HepG2 (cell line): ENCODE measurements around the gene CDH23.

ENCODE experiments used
- ARID2 ChIP-seq: sonication (generic); formaldehyde crosslinking; IDR thresholded peaks from 2 replicates; pipeline ENCODE4 v1.8.1; 2022; ENCODE audit warnings: mild to moderate bottlenecking, missing genetic modification reagents, borderline replicate concordance
- CREM ChIP-seq, 2 experiments: sonication (generic) in 1 of 2; formaldehyde crosslinking in 1 of 2; IDR thresholded peaks; 2 replicates each; pipeline versions ENCODE4 v1.4.0 to v1.6.1; 2016 to 2020; ENCODE audit warnings: antibody characterized with exemption in 1 of 2, mild to moderate bottlenecking in 1 of 2, missing genetic modification reagents in 1 of 2
- MAFF ChIP-seq: IDR thresholded peaks from 2 replicates; pipeline ENCODE4 v1.6.1; 2011; ENCODE audit warnings: low read depth, low read length, improper control_type of control experiment
- RBAK ChIP-seq: sonication (generic); formaldehyde crosslinking; IDR thresholded peaks from 2 replicates; pipeline ENCODE4 v1.5.1; 2020; ENCODE audit warnings: mild to moderate bottlenecking, missing genetic modification reagents
- ZFP36L1 ChIP-seq: sonication (generic); formaldehyde crosslinking; IDR thresholded peaks from 2 replicates; pipeline ENCODE4 v1.8.0; 2022; ENCODE audit warnings: mild to moderate bottlenecking, missing genetic modification reagents, moderate library complexity
- ZFP41 ChIP-seq: sonication (generic); formaldehyde crosslinking; IDR thresholded peaks from 2 replicates; pipeline ENCODE4 v1.4.0; 2020; ENCODE audit warnings: mild to moderate bottlenecking, missing genetic modification reagents, borderline replicate concordance
- ZNF570 ChIP-seq: sonication (generic); formaldehyde crosslinking; IDR thresholded peaks from 2 replicates; pipeline ENCODE4 v1.4.0; 2020; ENCODE audit warnings: mild to moderate bottlenecking, missing genetic modification reagents, borderline replicate concordance

DNA sequence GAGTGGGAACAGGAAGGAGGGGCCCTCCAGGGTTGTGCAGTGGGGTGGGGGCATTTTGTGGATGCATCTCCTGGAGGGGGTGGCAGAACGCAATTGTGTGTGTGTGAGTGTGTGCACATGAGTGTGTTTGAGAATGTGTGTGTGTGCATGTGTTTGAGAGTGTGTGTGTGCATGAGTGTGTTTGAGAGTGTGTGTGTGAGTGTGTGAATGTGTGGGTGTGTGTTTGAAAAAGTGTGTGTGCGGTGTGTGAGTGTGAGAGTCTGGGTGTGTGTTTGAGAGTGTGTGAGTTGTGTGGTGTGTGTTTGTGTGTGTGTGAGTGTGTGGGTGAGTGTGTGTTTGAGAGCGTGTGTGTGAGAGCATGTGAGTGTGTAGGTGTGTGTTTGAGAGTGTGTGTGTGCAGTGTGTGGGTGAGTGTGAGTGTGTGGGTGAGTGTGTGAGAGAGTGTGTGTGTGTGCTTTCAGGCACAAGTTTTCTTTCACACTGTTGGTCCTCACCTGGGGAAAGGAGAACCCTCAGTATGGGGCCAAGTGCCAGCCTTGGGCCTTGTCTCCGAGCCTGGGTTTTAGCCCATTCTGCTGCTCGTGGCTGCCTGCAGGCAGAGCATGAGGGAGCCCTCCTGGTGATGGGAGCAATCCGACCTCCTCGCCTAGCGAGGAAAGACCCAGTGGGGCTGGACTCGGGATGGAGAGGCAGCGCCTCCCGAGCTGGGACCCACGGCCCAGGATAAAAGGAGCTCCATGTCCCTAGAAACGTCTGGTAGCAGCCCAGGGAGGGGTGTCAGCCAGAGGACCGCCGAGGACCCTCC is 35.6 kb downstream of the CDH23 start:
- no peak for TF ChIP-seq MAFF
- TF ChIP-seq ZFP41 (CRISPR knock-in tag): no peak
- no peak for TF ChIP-seq RBAK (CRISPR knock-in tag)
- no peak for TF ChIP-seq CREM (IDR thresholded peaks at IDR 0.05)
- no peak for TF ChIP-seq CREM (CRISPR knock-in tag; IDR thresholded peaks at IDR 0.05)
- TF ChIP-seq ZNF570 (CRISPR knock-in tag): no peak
- no peak for TF ChIP-seq ARID2
- TF ChIP-seq ZFP36L1 (CRISPR knock-in tag): no peak
